HEK293 (cell line): Measurements from ENCODE around the gene BAIAP2.

Source experiments
- BCL11A ChIP-seq: fragments of 450-650 bp; formaldehyde crosslinking; IDR thresholded peaks from 2 replicates; pipeline ENCODE4 v1.5.1; 2016; ENCODE audit warnings: low read depth, missing biosample characterization, missing genetic modification characterization
- GLIS1 ChIP-seq: fragments of 450-650 bp; formaldehyde crosslinking; IDR thresholded peaks from 2 replicates; pipeline ENCODE4 v1.5.1; 2016; ENCODE audit warnings: missing biosample characterization, missing genetic modification characterization
- KLF1 ChIP-seq: fragments of 450-650 bp; formaldehyde crosslinking; IDR thresholded peaks from 2 replicates; pipeline ENCODE4 v1.5.1; 2016; ENCODE audit warnings: missing biosample characterization, missing genetic modification characterization
- KLF7 ChIP-seq: fragments of 450-650 bp; formaldehyde crosslinking; IDR thresholded peaks from 2 replicates; pipeline ENCODE4 v1.5.1; 2016; ENCODE audit warnings: missing biosample characterization, missing genetic modification characterization, borderline replicate concordance
- KLF8 ChIP-seq: fragments of 450-650 bp; formaldehyde crosslinking; IDR thresholded peaks from 2 replicates; pipeline ENCODE4 v1.5.1; 2016; ENCODE audit warnings: missing biosample characterization, missing genetic modification characterization
- ZBTB7A ChIP-seq: fragments of 450-650 bp; formaldehyde crosslinking; IDR thresholded peaks from 2 replicates; pipeline ENCODE4 v1.5.1; 2016; ENCODE audit warnings: low read depth, missing biosample characterization, missing genetic modification characterization
- ZFHX2 ChIP-seq: fragments of 450-650 bp; formaldehyde crosslinking; conservative IDR thresholded peaks from 2 replicates; pipeline ENCODE4 v1.5.1; 2016; ENCODE audit warnings: missing biosample characterization, missing genetic modification characterization
- ZFP37 ChIP-seq: fragments of 450-650 bp; formaldehyde crosslinking; IDR thresholded peaks from 2 replicates; pipeline ENCODE4 v1.5.1; 2016; ENCODE audit warnings: missing biosample characterization, missing genetic modification characterization
- ZIC2 ChIP-seq: fragments of 450-650 bp; formaldehyde crosslinking; IDR thresholded peaks from 2 replicates; pipeline ENCODE4 v1.5.1; 2016; ENCODE audit warnings: missing biosample characterization, missing genetic modification characterization
- ZNF138 ChIP-seq: fragments of 450-650 bp; formaldehyde crosslinking; IDR thresholded peaks from 2 replicates; pipeline ENCODE4 v1.5.1; 2016; ENCODE audit warnings: missing biosample characterization, missing genetic modification characterization, borderline replicate concordance
- ZNF146 ChIP-seq: fragments of 450-650 bp; formaldehyde crosslinking; IDR thresholded peaks from 2 replicates; pipeline ENCODE4 v1.5.1; 2016; ENCODE audit warnings: missing biosample characterization, missing genetic modification characterization
- ZNF155 ChIP-seq: fragments of 450-650 bp; formaldehyde crosslinking; IDR thresholded peaks from 2 replicates; pipeline ENCODE4 v1.5.1; 2016; ENCODE audit warnings: missing biosample characterization, missing genetic modification characterization
- ZNF157 ChIP-seq: fragments of 450-650 bp; formaldehyde crosslinking; IDR thresholded peaks from 2 replicates; pipeline ENCODE4 v1.5.1; 2016; ENCODE audit warnings: missing biosample characterization, missing genetic modification characterization
- ZNF211 ChIP-seq: fragments of 450-650 bp; formaldehyde crosslinking; IDR thresholded peaks from 2 replicates; pipeline ENCODE4 v1.5.1; 2016; ENCODE audit warnings: low read depth, missing biosample characterization, missing genetic modification characterization
- ZNF350 ChIP-seq: fragments of 450-650 bp; formaldehyde crosslinking; IDR thresholded peaks from 2 replicates; pipeline ENCODE4 v1.5.0; 2017; ENCODE audit warnings: missing biosample characterization, mild to moderate bottlenecking, missing genetic modification characterization
- ZNF600 ChIP-seq: fragments of 450-650 bp; formaldehyde crosslinking; IDR thresholded peaks from 2 replicates; pipeline ENCODE4 v1.5.1; 2016; ENCODE audit warnings: missing biosample characterization, missing genetic modification characterization
- ZNF654 ChIP-seq: fragments of 450-650 bp; formaldehyde crosslinking; IDR thresholded peaks from 2 replicates; pipeline ENCODE4 v1.5.1; 2016; ENCODE audit warnings: low read depth, missing biosample characterization, missing genetic modification characterization
- ZNF658 ChIP-seq: fragments of 450-650 bp; formaldehyde crosslinking; IDR thresholded peaks from 2 replicates; pipeline ENCODE4; 2016; ENCODE audit warnings: missing biosample characterization, missing genetic modification characterization
- ZNF660 ChIP-seq: fragments of 450-650 bp; IDR thresholded peaks from 2 replicates; pipeline ENCODE4 v1.5.1; 2018; ENCODE audit warnings: missing biosample characterization, mild to moderate bottlenecking, missing genetic modification characterization
- ZNF76 ChIP-seq: fragments of 450-650 bp; formaldehyde crosslinking; IDR thresholded peaks from 2 replicates; pipeline ENCODE4; 2016; ENCODE audit warnings: low read depth, missing biosample characterization, missing genetic modification characterization, borderline replicate concordance
- ZNF768 ChIP-seq: fragments of 450-650 bp; formaldehyde crosslinking; IDR thresholded peaks from 2 replicates; pipeline ENCODE4 v1.5.1; 2018; ENCODE audit warnings: missing biosample characterization, mild to moderate bottlenecking, missing genetic modification characterization
- ZNF792 ChIP-seq: fragments of 450-650 bp; formaldehyde crosslinking; IDR thresholded peaks from 2 replicates; pipeline ENCODE4 v1.5.1; 2016; ENCODE audit warnings: missing biosample characterization, missing genetic modification characterization
- ZSCAN23 ChIP-seq: fragments of 450-650 bp; formaldehyde crosslinking; IDR thresholded peaks from 2 replicates; pipeline ENCODE4 v1.5.1; 2016; ENCODE audit warnings: missing biosample characterization, missing genetic modification characterization
- TF ChIP-seq, protein P1 (sequence below): fragments of 450-650 bp; formaldehyde crosslinking; optimal IDR thresholded peaks from 2 replicates; pipeline ENCODE3; 2016; ENCODE audit warnings: missing biosample characterization, mild to moderate bottlenecking, missing genetic modification characterization
- TF ChIP-seq, protein P2 (sequence below): fragments of 450-650 bp; formaldehyde crosslinking; IDR thresholded peaks from 2 replicates; pipeline ENCODE4 v1.5.1; 2016; ENCODE audit warnings: missing biosample characterization, missing genetic modification characterization
- TF ChIP-seq, protein P3 (sequence below): fragments of 450-650 bp; formaldehyde crosslinking; IDR thresholded peaks from 2 replicates; pipeline ENCODE4 v1.5.1; 2016; ENCODE audit warnings: missing biosample characterization, missing genetic modification characterization
- TF ChIP-seq, protein P4 (sequence below): fragments of 450-650 bp; formaldehyde crosslinking; IDR thresholded peaks from 2 replicates; pipeline ENCODE4 v1.5.1; 2017; ENCODE audit warnings: missing biosample characterization, missing genetic modification characterization
- TF ChIP-seq, protein P5 (sequence below): fragments of 450-650 bp; formaldehyde crosslinking; IDR thresholded peaks from 2 replicates; pipeline ENCODE4 v1.5.1; 2016; ENCODE audit warnings: missing biosample characterization, missing genetic modification characterization
- TF ChIP-seq, protein P6 (sequence below): fragments of 450-650 bp; formaldehyde crosslinking; IDR thresholded peaks from 2 replicates; pipeline ENCODE4 v1.5.1; 2017; ENCODE audit warnings: missing biosample characterization, mild to moderate bottlenecking, missing genetic modification characterization, moderate library complexity

Gene BAIAP2

DNA sequence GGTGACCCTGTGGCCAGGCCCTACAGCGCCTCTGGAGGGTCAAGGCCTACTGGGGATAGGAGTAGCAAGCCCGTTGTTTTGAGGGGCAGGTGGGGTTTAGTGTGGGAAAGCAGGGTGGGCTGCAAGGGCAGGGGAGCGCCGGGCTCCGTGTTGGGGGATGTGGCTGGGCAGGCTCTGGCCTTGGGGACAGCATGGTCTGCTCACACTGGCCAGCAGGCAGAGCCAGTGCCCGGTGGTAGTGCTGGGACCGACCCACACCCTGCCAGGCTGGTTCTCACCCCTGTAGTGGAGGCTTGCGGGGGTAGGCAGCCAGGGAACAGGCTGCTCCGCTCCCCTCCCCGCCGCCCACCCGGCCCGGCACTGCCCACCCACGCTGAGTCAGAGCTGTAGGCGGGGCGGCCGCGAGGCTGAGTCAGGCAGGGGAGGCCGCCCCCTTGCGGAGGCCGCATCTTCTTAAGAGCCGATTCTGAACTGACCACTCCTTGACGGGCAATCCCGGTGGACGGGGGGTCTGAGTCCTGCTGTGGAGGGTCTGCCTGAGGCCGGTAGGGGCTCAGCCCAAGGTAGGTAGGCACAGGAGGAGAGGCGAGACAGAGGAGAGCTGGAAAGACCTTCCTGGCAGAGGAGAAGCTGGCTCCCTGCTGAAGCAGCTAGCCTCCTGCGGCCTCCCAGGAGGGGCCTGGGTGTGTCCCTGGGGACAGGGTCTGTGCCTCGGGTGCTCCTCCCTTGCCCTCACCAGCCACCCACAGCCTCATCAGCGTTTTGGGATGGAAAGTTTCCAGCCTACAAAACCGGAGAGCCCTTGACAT lies 62.4 kb downstream of the BAIAP2 start (continued):
- TF ChIP-seq ZNF211 (tag by site-specific recombination) (no peak), ZNF600 (peak; percentile 44), KLF8 (peak; percentile 81; the same call in 1 of the 2 replicates), ZNF660 (tag by site-specific recombination) (no peak), ZNF76 (no peak), BCL11A (tag by site-specific recombination) (0 out of 2 replicates have a peak, but pooled peaks have one; percentile 11), ZNF768 (tag by site-specific recombination) (no peak), GLIS1 (tag by site-specific recombination) (peak; percentile 64), ZNF350 (tag by site-specific recombination) (no peak), ZNF658 (tag by site-specific recombination) (no peak), ZBTB7A (tag by site-specific recombination) (no peak), ZFHX2 (tag by site-specific recombination) (peak; percentile 99), KLF7 (tag by site-specific recombination) (0 out of 2 replicates have a peak, but pooled peaks have one; percentile 45), KLF1 (tag by site-specific recombination) (peak; percentile 83), ZNF146 (tag by site-specific recombination) (no peak), ZNF155 (tag by site-specific recombination) (no peak), ZNF654 (tag by site-specific recombination) (0 out of 2 replicates have a peak, but pooled peaks have one; percentile 22), ZNF157 (tag by site-specific recombination) (no peak), ZNF138 (tag by site-specific recombination) (no peak), ZSCAN23 (tag by site-specific recombination) (no peak), ZIC2 (tag by site-specific recombination) (peak; percentile 89), ZNF792 (tag by site-specific recombination) (no peak), ZFP37 (tag by site-specific recombination) (no peak)
- TF ChIP-seq, protein P1, sequence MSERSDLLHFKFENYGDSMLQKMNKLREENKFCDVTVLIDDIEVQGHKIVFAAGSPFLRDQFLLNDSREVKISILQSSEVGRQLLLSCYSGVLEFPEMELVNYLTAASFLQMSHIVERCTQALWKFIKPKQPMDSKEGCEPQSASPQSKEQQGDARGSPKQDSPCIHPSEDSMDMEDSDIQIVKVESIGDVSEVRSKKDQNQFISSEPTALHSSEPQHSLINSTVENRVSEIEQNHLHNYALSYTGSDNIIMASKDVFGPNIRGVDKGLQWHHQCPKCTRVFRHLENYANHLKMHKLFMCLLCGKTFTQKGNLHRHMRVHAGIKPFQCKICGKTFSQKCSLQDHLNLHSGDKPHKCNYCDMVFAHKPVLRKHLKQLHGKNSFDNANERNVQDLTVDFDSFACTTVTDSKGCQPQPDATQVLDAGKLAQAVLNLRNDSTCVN (tag by site-specific recombination) = peak; percentile 14
- TF ChIP-seq, protein P2, sequence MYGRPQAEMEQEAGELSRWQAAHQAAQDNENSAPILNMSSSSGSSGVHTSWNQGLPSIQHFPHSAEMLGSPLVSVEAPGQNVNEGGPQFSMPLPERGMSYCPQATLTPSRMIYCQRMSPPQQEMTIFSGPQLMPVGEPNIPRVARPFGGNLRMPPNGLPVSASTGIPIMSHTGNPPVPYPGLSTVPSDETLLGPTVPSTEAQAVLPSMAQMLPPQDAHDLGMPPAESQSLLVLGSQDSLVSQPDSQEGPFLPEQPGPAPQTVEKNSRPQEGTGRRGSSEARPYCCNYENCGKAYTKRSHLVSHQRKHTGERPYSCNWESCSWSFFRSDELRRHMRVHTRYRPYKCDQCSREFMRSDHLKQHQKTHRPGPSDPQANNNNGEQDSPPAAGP (tag by site-specific recombination) = peak; percentile 88
- TF ChIP-seq, protein P3, sequence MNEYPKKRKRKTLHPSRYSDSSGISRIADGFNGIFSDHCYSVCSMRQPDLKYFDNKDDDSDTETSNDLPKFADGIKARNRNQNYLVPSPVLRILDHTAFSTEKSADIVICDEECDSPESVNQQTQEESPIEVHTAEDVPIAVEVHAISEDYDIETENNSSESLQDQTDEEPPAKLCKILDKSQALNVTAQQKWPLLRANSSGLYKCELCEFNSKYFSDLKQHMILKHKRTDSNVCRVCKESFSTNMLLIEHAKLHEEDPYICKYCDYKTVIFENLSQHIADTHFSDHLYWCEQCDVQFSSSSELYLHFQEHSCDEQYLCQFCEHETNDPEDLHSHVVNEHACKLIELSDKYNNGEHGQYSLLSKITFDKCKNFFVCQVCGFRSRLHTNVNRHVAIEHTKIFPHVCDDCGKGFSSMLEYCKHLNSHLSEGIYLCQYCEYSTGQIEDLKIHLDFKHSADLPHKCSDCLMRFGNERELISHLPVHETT (tag by site-specific recombination) = no peak
- TF ChIP-seq, protein P4, sequence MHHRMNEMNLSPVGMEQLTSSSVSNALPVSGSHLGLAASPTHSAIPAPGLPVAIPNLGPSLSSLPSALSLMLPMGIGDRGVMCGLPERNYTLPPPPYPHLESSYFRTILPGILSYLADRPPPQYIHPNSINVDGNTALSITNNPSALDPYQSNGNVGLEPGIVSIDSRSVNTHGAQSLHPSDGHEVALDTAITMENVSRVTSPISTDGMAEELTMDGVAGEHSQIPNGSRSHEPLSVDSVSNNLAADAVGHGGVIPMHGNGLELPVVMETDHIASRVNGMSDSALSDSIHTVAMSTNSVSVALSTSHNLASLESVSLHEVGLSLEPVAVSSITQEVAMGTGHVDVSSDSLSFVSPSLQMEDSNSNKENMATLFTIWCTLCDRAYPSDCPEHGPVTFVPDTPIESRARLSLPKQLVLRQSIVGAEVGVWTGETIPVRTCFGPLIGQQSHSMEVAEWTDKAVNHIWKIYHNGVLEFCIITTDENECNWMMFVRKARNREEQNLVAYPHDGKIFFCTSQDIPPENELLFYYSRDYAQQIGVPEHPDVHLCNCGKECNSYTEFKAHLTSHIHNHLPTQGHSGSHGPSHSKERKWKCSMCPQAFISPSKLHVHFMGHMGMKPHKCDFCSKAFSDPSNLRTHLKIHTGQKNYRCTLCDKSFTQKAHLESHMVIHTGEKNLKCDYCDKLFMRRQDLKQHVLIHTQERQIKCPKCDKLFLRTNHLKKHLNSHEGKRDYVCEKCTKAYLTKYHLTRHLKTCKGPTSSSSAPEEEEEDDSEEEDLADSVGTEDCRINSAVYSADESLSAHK = no peak
- TF ChIP-seq, protein P5, sequence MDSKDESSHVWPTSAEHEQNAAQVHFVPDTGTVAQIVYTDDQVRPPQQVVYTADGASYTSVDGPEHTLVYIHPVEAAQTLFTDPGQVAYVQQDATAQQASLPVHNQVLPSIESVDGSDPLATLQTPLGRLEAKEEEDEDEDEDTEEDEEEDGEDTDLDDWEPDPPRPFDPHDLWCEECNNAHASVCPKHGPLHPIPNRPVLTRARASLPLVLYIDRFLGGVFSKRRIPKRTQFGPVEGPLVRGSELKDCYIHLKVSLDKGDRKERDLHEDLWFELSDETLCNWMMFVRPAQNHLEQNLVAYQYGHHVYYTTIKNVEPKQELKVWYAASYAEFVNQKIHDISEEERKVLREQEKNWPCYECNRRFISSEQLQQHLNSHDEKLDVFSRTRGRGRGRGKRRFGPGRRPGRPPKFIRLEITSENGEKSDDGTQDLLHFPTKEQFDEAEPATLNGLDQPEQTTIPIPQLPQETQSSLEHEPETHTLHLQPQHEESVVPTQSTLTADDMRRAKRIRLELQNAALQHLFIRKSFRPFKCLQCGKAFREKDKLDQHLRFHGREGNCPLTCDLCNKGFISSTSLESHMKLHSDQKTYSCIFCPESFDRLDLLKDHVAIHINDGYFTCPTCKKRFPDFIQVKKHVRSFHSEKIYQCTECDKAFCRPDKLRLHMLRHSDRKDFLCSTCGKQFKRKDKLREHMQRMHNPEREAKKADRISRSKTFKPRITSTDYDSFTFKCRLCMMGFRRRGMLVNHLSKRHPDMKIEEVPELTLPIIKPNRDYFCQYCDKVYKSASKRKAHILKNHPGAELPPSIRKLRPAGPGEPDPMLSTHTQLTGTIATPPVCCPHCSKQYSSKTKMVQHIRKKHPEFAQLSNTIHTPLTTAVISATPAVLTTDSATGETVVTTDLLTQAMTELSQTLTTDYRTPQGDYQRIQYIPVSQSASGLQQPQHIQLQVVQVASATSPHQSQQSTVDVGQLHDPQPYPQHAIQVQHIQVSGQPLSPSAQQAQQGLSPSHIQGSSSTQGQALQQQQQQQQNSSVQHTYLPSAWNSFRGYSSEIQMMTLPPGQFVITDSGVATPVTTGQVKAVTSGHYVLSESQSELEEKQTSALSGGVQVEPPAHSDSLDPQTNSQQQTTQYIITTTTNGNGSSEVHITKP (tag by site-specific recombination) = no peak
- TF ChIP-seq, protein P6, sequence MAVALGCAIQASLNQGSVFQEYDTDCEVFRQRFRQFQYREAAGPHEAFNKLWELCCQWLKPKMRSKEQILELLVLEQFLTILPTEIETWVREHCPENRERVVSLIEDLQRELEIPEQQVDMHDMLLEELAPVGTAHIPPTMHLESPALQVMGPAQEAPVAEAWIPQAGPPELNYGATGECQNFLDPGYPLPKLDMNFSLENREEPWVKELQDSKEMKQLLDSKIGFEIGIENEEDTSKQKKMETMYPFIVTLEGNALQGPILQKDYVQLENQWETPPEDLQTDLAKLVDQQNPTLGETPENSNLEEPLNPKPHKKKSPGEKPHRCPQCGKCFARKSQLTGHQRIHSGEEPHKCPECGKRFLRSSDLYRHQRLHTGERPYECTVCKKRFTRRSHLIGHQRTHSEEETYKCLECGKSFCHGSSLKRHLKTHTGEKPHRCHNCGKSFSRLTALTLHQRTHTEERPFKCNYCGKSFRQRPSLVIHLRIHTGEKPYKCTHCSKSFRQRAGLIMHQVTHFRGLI = no peak
